Vagina (tissue), 2 donors: ENCODE measurements around the gene PTPRE.

Source experiments
- POLR2AphosphoS5 ChIP-seq, 2 donors: sonication (generic); formaldehyde crosslinking; IDR thresholded peaks; one replicate each; pipeline ENCODE4 v1.9.0; 2017; ENCODE audit warnings: antibody characterized with exemption in 2 of 2, mild to moderate bottlenecking in 2 of 2, low read depth in 1 of 2; ENCODE audit not compliant: insufficient read depth in 1 of 2
- TF ChIP-seq, protein P1 (sequence below), 3 experiments: fragments of 450-650 bp in 2 of 3; fragments of 200-600 bp in 1 of 3; sonication (generic) in 1 of 3; IDR thresholded peaks; one replicate each; pipeline ENCODE4 v1.5.1; 2017 to 2019; ENCODE audit warnings: antibody characterized with exemption in 3 of 3, mild to moderate bottlenecking in 2 of 3, moderate library complexity in 2 of 3

GRCh38 chr10:128087146-128087883 lies 180.4 kb downstream of the PTPRE start:
- TF ChIP-seq, protein P1, sequence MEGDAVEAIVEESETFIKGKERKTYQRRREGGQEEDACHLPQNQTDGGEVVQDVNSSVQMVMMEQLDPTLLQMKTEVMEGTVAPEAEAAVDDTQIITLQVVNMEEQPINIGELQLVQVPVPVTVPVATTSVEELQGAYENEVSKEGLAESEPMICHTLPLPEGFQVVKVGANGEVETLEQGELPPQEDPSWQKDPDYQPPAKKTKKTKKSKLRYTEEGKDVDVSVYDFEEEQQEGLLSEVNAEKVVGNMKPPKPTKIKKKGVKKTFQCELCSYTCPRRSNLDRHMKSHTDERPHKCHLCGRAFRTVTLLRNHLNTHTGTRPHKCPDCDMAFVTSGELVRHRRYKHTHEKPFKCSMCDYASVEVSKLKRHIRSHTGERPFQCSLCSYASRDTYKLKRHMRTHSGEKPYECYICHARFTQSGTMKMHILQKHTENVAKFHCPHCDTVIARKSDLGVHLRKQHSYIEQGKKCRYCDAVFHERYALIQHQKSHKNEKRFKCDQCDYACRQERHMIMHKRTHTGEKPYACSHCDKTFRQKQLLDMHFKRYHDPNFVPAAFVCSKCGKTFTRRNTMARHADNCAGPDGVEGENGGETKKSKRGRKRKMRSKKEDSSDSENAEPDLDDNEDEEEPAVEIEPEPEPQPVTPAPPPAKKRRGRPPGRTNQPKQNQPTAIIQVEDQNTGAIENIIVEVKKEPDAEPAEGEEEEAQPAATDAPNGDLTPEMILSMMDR (IDR thresholded peaks at IDR 0.05): no peak
- no peak for TF ChIP-seq POLR2AphosphoS5 (IDR thresholded peaks at IDR 0.05; ENCODE audit: insufficient read depth in 1 of 2, low read depth in 1 of 2)
